Measurements from ENCODE around the gene ATXN8OS.

GRCh38 chr13:70108356-70109105 lies 905 bp downstream of the ATXN8OS start, which contains the start of gene KLHL1:
- TF ChIP-seq POLR2A (IDR thresholded peaks at IDR 0.05; ENCODE audit: low read length) (no peak), REST (IDR thresholded peaks at IDR 0.05) (no peak), GATA3 (IDR thresholded peaks at IDR 0.05; ENCODE audit: borderline replicate concordance) (no peak), CTCF (IDR thresholded peaks at IDR 0.05) (no peak), RCOR1 (IDR thresholded peaks at IDR 0.05; ENCODE audit: low read depth, low read length) (no peak), MAZ (IDR thresholded peaks at IDR 0.05; ENCODE audit: borderline replicate concordance, low read depth, low read length) (no peak)

Measured in A549 (cell line).